SIG-M5 treated with dmso at 0.1 percent for 504 hours (cell line): ENCODE data around the gene RNF34.

Source experiments
- DNase-seq: peaks from one replicate; lab custom pipeline; 2025; ENCODE audit not compliant: unreplicated experiment; lab: John Stamatoyannopoulos, UW

RNF34 gene

DNA sequence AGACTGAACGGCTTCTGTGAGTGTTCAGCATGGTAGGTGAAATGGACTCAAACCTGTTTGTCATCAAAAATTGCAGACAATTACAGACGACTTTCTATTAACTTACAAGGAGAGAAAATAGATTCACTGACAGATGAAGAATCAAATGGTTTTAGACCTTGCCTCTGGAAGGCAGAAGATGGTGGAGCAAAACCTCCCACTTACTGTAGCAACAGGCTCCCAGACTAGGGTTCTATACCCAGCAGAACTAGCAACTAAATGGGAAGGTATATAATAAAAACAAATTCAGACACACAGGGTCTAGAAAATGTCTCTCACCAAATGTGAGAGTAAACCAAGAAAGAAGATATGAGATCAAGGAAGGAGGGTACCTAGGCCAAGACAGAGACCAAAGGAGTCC is 36.8 kb downstream of the RNF34 start:
- DNase-seq: no peak

DNA sequence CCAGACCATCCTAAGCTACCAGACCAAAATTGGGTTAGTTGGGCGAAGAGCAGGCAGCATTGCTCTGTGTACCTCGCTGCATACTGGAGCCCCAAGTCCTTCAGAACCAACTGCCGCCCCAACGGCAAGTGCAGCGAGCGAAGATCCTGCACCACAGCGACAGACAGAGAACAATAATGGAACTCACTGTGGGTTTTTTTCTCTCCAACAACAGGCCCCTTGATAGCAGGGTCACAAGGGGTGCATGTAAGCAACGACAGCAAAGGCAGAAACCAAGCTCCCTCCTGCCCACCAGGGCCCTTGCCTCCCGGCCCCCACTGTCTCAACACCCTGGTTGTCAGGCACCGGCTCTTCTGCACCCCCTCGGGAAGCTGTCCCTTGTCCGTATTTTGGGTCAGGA is 39.0 kb downstream of the RNF34 start:
- DNase-seq: no peak

DNA sequence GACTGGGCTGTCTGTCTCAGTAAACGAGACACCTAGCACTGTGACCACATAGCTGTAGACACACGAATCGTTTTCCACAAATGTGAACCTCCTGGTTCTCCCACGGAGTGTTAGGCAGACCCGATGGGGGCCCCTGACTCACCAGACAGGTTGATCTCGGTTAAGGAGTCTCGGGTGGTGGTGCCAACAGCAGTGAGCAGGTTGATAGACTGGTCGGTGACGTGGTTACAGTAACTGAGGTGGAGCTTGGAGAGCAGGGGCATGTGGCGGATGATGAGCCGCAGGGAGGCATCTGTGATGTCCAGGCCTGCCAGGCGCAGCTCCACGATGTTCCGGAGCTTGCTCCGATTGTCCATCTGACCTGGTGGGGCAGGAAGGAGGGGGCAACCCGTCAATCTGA is 39.8 kb downstream of the RNF34 start:
- no peak for DNase-seq

DNA sequence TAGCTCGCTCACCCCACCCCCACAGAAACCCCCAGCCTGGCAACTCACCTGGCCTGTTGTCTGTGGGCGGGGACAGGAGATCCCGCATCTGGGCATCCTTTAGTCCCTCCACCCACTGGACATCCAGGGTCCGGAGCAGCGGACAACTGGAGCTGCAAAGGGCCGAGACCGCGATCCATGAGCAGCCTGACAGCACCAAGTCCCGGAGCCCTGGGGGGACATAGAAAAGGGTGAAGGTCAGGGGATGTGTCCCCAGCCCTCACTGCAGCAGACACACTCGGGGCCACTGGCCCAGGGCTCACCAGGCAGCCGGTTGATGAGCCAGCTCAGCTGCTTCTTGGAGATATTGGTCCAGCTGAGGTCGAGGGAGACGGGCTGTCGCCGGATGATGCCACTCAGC is 40.9 kb downstream of the RNF34 start:
- no peak for DNase-seq

DNA sequence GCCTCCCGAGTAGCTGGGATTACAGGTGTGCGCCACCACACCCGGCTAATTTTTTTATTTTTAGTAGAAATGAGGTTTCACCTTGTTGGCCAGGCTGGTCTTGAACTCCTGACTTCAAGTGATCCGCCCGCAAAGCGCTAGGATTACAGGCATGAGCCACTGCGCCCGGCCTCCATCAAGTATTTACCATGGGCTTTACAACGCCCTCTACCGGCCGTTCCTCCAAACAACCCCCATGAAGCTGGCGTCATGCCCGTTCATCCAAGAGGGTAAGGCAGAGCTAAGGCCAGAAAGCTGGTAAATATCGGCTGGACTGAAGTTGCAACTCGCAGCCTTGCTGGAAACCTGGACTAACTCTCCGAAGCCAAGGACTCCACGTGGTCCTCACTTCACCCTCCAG is 41.6 kb downstream of the RNF34 start:
- no peak for DNase-seq

DNA sequence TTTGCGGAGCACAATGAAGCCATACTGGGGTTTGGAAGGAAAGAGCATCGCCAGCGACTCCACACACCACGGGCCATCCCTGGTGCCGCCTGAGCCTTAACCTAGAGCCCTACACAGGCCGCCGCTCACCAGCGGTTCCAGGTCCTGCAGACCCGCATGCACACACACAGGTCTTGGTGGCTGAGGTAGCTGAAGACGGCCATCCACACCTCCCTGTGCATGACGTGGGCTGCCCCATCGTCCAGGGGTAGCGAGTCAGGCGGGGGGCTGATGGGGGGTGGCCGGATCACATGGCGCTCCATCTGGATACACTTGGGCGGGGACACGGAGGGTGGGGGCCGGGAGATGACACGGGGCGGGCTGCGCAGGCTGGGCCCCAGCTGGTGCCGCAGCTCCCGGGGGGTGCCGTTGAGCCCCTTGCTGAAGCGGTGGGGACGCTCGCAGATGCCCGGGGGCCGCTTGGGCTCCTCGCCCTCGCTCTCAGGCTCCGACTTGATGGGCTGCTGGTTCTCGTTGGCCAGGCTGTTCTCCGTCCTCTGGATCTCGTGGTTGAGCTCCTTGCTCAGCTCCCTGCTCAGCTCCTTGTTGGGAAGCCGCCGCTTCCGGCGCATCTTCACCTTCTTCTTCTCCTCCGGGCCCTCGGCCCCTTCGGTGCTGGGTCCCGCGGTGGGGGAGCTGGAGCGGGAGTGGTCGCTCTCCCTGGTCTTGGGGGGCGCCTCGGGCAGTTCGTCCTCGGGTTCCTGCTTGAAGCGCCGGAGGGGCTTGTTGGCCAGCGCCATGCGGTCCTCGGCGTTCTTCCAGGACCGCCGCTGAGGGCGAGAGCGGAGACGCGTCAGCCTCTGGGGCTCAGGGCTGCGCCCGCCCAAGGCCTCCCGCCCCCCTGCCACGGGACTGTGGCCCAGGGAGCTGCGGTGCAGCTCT is 42.4 kb downstream of the RNF34 start:
- DNase-seq: no peak

DNA sequence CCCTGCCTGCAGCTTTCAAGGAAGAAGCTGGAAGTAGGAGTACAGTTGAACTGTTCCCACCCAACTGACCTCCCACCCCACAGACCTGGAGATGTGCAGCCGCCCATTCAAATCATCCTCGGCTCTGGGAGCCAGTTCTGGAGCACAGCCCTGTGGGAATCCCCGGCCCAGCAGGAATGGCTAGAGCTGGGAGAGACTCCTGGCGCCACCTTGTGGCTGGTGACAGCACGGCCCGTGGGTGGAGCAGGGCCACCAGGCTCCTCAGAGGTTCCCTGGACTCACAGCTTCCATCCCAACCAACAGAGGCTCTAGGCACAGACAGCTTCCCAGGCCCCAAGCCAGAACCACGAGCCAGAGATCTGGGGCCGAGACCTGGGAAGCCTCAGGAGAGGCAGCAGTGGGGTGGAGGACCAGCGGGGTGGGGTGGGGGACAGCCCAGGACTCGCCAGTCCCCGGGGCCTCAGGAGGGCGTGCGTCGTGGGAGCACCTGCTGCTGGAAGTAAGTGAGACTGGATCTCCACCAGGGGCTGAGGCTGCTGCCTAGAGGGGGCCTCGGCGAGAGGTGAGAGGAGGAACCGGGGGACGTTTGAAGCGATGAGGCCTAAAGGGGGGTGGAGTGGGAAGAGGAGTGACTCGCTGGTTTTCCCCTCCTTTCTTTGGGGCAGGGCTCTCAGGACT is 43.4 kb downstream of the RNF34 start:
- peak; percentile 40 for DNase-seq

DNA sequence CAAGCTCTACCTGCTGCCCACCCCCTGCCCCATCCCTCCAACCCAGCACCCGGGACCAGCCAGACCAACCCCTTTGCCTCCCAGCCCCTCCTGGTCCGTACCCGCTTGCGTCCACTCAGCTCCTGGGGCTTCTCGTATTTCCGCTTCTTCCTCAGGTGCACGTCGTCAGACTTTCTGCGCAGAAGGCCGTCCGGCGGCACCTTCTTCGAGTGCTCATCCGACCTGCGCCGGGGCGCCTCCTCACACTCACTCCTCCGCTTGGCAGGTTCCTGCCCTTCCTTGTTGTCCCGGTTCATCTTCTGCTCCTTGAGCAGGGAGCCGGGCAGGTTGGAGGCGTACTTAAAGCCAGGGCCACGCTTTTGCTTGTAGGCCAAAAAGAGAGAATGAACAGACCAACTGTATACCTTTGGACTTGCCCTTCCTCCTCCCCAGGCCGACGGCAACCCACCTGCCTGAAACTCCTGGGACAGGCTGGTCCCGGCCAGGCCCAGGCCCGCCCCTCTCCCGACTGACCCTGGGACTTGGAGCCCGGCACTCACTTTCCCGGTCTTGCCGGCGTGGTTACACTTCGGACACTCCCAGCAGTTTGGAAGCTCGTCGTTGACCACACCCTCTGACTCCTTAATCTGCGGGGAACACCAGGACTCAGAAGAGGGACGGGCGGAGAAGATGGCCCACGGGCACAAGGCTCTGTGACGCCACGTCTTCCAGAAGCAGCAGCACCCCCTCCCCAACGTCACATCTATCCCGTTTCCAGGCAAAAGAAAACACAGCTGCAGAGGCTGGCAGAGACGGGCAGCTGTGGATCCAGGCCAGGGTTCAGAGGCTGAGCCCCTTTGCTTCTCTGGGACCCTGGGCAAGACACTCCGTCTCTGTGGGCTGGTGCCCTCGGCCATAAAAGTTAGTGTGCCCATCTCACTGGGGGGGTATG is 44.3 kb downstream of the RNF34 start:
- no peak for DNase-seq

DNA sequence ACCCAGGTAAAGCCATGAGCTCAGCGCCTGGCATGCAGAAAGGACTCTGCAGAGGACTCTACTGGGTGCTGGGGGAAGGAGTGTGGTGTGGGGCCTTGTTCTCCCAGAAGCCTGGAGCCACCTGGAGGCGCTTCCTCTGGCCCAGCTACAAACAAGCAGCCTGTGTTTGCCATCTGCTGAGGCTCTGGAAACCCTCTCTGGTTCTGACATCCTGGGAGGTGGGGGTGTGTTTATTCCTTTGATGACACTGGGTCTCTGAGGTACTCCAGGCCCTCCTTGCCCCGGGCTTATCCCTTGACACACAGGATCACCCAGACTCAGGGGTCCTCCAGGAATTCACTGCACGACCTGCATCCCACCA is 44.9 kb downstream of the RNF34 start:
- no peak for DNase-seq

DNA sequence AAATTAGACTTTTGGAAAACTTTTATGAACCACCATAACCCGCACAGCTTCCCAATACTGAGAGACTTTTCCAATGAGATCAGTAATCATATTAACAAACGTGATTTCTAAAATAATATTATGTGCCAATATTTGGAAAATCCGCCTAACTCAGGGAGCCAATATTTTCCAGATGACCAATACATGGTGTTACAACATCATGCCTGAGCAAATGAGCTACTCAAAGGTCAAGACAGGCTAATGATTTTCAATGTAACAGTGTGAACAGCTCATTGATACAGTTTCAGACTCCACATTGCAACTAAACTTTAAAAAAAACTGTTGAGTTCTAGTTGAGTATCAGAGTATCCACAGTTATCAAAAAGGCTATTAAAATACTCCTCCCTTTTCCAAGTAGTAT is 46.8 kb downstream of the RNF34 start:
- DNase-seq: no peak

DNA sequence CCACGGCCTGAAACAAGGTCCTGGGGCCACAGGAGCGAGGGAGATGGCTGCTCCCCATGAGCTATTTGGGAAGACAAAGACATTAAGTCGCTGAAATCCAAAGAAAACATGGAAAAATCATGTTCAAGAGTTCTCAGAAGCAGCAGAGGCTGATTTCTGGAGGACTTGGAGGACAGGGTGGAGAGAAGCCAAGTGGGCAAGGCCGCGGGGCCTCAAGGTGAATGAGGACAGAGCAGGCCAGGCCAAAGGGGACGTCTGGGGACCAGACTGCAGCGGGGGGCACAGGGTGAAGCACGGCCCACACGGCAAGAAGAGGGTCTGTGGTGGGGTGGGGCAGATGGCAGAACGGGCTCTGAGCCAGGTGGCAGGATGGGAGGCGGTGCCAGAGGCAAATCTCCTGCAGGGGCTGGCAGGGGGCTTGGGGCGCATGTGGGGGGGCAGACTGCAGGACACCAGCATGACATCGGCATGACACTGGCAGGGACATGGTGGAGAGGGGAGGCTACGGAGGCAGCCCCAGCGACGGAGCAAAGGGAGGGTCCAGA is 48.9 kb downstream of the RNF34 start:
- no peak for DNase-seq

DNA sequence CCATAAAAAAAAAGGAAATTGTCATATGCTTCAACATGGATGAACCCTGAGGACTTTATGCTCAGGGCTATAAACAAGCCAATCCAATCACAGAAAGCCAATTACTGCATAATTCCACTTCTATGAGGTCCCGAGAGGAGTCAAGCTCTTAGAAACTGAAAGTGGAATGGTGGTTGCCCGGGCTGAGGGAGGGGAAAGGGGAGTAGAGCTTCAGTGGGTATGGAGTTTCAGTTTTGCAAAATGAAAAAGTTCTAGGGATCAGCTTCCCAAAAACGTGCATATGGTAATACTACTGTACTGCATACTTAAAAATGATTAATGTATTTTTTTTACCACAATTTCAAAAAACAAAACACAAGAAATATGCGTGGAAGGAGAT is 52.0 kb downstream of the RNF34 start:
- no peak for DNase-seq

DNA sequence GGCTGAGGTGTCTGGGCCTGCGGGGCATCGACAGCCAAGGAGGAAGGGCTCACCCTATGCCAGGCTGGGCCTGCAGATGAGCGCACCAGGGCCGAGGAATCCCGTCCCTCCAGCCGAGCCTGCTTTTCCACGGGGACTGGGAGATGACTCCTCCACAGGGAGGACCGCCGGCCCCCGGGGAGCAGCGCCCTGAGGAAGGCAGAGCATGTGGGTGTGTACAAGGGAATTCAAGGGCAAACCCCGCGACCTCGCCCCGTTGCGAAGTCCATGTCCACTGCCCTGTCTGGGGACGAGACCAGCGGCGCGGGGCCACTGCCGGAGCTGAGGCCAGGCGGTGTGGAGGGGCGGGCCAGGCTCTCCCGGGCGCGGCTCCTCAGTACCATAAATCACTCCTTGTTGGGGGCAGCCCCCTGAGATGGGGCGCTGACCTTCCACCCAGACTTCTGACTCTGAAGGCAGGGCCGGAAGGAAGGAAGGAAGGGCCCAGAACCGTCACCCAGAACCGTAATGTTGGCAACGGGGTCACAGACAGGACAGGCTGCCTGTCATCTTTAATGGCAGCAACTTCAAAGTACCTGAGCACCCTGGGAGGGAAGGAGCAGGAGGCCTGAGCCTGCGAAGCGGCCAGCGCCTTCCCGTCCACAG is 52.5 kb downstream of the RNF34 start:
- no peak for DNase-seq

DNA sequence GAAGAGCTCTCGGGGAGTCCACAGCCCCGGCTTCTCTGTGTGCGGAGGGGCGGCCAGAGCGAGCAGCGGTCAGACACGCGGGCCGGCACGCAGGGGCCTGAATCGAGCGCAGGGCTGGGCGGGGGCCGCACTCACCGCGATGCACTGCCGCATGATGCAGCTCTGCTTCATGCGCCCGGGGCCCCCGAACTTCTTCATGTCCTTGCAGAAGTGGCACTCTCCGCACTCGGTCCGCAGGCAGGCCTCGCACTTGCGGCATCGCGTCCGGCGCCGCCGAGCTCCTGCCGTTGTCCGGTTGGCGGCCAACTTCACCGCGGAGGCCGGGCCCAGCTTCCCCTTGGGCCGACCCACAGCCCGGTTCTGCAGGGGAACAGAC is 53.1 kb downstream of the RNF34 start:
- no peak for DNase-seq

DNA sequence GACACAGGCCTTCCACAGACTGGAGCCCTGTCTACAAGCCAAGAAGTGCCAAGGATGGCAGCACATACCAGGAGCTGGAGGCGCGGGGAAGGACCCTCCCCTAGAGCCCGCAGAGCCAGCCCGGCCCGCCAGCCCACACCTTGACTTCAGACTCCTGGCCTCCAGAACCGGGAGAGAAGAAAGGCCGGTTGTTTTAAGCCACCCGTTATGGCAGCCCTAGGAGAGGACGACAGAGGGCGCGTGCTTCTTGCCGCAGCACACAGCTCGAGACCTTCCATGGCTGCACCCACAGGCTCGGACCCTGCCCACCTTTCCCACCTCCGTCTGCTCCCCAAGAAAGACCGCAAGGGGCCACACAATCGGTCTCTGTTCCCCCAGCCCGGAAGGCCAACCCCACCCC is 53.7 kb downstream of the RNF34 start:
- no peak for DNase-seq

DNA sequence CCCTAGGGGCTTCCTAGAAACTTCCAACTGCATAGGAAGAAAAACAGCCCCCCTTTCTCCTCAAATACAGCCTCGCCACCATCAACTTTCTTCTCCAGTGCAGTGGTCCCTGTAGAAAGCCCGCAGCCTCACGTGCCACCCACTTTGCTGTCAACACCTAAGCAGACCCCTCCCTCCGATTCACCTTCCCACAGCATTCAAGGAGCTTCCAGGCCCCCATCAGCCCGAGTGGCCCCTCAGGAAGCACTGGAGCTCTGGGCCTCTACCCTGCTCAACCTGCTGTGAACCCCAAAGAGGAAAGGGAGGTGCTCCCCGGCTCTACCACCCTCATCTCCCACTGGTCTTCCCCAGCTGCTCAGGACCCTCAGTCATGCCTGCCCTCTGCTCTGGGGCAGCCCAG is 55.0 kb downstream of the RNF34 start:
- no peak for DNase-seq

DNA sequence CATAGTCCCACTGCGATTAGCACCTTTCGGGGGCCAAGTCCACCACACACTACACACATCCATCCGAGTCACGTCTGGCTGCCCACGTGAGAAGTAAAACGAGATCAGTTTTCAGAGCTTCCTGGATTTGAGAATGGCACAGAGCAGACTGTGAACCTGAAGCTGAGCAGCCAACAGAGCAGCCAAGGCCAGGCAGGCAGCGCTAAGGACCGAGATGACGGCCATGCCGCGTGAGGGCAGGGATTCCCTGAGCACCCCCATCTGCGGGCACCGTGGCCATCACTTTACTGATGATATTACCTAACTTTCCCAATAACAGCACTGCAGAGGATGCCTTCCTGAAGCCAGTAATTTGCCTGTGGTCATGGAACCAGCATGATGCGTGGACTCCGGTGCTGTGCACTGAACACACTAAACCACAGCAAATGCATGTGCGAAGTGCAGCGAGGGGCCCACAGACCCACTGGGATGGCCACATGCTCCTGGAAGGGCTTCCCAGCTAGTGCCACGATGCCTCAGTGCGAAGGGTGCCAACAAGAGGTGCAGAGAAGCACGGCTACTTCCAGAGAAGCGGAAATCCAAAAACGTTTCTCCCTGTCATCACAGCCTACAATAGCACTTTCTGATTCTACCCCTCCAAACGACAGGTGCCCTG is 56.0 kb downstream of the RNF34 start:
- no peak for DNase-seq

DNA sequence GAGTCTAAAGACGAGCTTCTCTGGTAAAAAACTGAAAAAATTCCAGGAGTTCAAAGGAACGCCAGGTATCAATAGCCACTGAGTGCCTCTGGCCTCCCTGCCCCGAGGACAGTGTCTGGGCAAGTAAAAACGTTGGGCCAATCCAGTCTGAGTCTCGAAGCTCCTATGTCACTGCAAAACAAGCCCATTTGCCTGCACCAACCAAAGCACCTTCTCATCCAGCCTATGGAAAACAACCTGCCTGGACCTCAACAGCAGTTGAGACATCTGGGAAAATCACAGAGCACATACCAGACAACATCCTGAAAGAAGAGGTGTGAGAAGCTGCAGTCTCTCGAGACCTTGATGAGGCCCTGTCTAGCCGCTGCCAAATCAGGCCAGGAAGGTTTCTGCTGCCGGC is 56.6 kb downstream of the RNF34 start:
- DNase-seq: no peak

DNA sequence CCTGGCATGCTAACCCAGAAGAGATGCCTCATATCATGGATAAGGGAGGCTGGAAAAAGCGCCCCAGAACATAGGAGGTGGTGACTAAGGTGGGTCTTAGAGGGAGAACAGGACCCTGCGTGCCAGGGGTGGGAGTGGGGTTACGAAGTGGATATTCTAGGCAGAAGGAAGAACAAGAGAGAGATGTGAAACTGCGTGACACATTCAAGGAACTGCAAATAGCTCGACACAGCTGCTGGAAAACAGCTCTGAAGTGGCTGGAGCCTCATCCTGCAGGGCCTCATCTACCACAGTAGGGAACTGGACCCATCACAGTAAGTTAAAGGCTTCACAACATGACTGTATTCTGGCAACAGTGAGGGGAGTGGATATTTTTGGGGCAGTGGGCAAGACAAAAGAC is 61.1 kb downstream of the RNF34 start:
- peak; percentile 89 for DNase-seq

DNA sequence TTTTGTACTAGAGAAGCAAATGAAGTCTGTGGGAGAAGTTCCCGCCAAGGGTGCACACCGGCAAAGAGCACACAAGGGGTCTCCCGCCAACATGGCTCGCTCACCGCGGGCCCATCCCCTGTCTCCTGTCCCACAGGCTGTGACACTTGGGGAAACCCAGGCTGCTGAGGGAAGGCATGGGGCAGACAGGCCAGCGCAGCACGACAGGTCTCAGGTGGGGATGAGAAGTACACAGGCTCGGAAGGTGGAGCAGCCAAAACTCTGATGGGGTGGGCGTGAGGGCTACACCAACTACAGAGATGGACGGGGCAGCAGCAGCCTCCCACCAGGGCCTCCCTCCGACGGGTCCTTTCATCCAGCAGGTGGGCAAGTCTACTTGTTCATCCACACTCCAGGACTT is 64.4 kb downstream of the RNF34 start:
- DNase-seq: no peak
